ENCODE results near the gene CACNA1H.

The CACNA1H gene

GRCh38 chr16:1123525-1124230 is 29.2 kb upstream of the CACNA1H start:
- no peak overlapping the region for H2BK5ac ChIP-seq (ENCODE audit: low read depth, low read length, poor library complexity, severe bottlenecking)
- H3K4me1 ChIP-seq (ENCODE audit: control insufficient read depth, insufficient read depth, low read depth, low read length): no peaks in the 10 kb centered on the region
- peaks cover 0 to 2% of the 10 kb centered on the region in 2 experiments for H3K36me3 ChIP-seq (ENCODE audit: control insufficient read depth in 1 of 2, insufficient read depth in 2 of 2, low read depth in 1 of 2, low read length in 2 of 2)
- no peak overlapping the region for H2BK12ac ChIP-seq (ENCODE audit: low read length in 2 of 2)
- no peaks in the 10 kb centered on the region for H3K79me1 ChIP-seq (replicated peaks; ENCODE audit: low read length, poor library complexity, severe bottlenecking)
- H3K27ac ChIP-seq (ENCODE audit: low read length, poor library complexity, severe bottlenecking): no peak overlapping the region
- WGBS: 68% methylated on average over 17 of the region's 21 CpGs
- no peak overlapping the region for H4K91ac ChIP-seq (ENCODE audit: low read length)
- no peak overlapping the region for H2AFZ ChIP-seq (ENCODE audit: low read depth, low read length)
- H3K4ac ChIP-seq (ENCODE audit: low read depth in 1 of 2, low read length in 2 of 2): no peak overlapping the region
- H3K9me3 ChIP-seq (ENCODE audit: control insufficient read depth, low read length): no peaks in the 10 kb centered on the region
- peaks cover 13 to 50% of the 10 kb centered on the region in 2 experiments for H3K27me3 ChIP-seq (ENCODE audit: control insufficient read depth in 1 of 2, insufficient read depth in 1 of 2, low read length in 2 of 2)
- H2BK15ac ChIP-seq (ENCODE audit: low read depth, poor library complexity, severe bottlenecking): no peak overlapping the region
- H3K9ac ChIP-seq (ENCODE audit: low read length): no peak overlapping the region
- H2BK120ac ChIP-seq (ENCODE audit: low read depth, low read length): no peak overlapping the region
- no peak overlapping the region for H3K14ac ChIP-seq (ENCODE audit: low read length in 2 of 2)
- no peak overlapping the region for H3K4me2 ChIP-seq (ENCODE audit: low read length, poor library complexity, severe bottlenecking)
- no peak overlapping the region for H3K23ac ChIP-seq (ENCODE audit: low read length in 2 of 2)
- H4K8ac ChIP-seq (ENCODE audit: low read length): no peak overlapping the region
- H2AK5ac ChIP-seq (ENCODE audit: low read length, severe bottlenecking): no peak overlapping the region
- DNase-seq: no peak
- H3K4me3 ChIP-seq (ENCODE audit: insufficient read depth in 1 of 2, low read depth in 1 of 2, low read length in 2 of 2): no peak overlapping the region
- no peak overlapping the region for H3K18ac ChIP-seq (ENCODE audit: low read depth in 1 of 2, low read length in 2 of 2)

GRCh38 chr16:1124291-1124690 is 28.6 kb upstream of the CACNA1H start:
- H3K4me3 ChIP-seq (ENCODE audit: insufficient read depth in 1 of 2, low read depth in 1 of 2, low read length in 2 of 2): no peak overlapping the region
- H3K27me3 ChIP-seq (ENCODE audit: control insufficient read depth in 1 of 2, insufficient read depth in 1 of 2, low read length in 2 of 2): peaks cover 10 to 43% of the 10 kb centered on the region in 2 experiments
- no peak overlapping the region for H2AFZ ChIP-seq (ENCODE audit: low read depth, low read length)
- no peak overlapping the region for H4K8ac ChIP-seq (ENCODE audit: low read length)
- 87% methylated on average over 18 of the region's 18 CpGs for WGBS
- no peak overlapping the region for H2BK15ac ChIP-seq (ENCODE audit: low read depth, poor library complexity, severe bottlenecking)
- H4K91ac ChIP-seq (ENCODE audit: low read length): no peak overlapping the region
- H2AK5ac ChIP-seq (ENCODE audit: low read length, severe bottlenecking): no peak overlapping the region
- no peak overlapping the region for H3K9ac ChIP-seq (ENCODE audit: low read length)
- H3K4me1 ChIP-seq (ENCODE audit: control insufficient read depth, insufficient read depth, low read depth, low read length): no peaks in the 10 kb centered on the region
- no peak overlapping the region for H3K27ac ChIP-seq (ENCODE audit: low read length, poor library complexity, severe bottlenecking)
- H3K9me3 ChIP-seq (ENCODE audit: control insufficient read depth, low read length): no peaks in the 10 kb centered on the region
- DNase-seq: no peak
- H3K23ac ChIP-seq (ENCODE audit: low read length in 2 of 2): no peak overlapping the region
- no peak overlapping the region for H3K4ac ChIP-seq (ENCODE audit: low read depth in 1 of 2, low read length in 2 of 2)
- H2BK120ac ChIP-seq (ENCODE audit: low read depth, low read length): no peak overlapping the region
- H2BK12ac ChIP-seq (ENCODE audit: low read length in 2 of 2): no peak overlapping the region
- H3K14ac ChIP-seq (ENCODE audit: low read length in 2 of 2): no peak overlapping the region
- peaks cover 0 to 2% of the 10 kb centered on the region in 2 experiments for H3K36me3 ChIP-seq (ENCODE audit: control insufficient read depth in 1 of 2, insufficient read depth in 2 of 2, low read depth in 1 of 2, low read length in 2 of 2)
- no peak overlapping the region for H3K4me2 ChIP-seq (ENCODE audit: low read length, poor library complexity, severe bottlenecking)
- no peak overlapping the region for H3K18ac ChIP-seq (ENCODE audit: low read depth in 1 of 2, low read length in 2 of 2)
- H2BK5ac ChIP-seq (ENCODE audit: low read depth, low read length, poor library complexity, severe bottlenecking): no peak overlapping the region
- H3K79me1 ChIP-seq (replicated peaks; ENCODE audit: low read length, poor library complexity, severe bottlenecking): no peaks in the 10 kb centered on the region

GRCh38 chr16:1124795-1125194 is 28.1 kb upstream of the CACNA1H start:
- Histone ChIP-seq H3K9ac (ENCODE audit: low read length) (no peak overlapping the region), H3K18ac (ENCODE audit: low read depth in 1 of 2, low read length in 2 of 2) (no peak overlapping the region), H2BK12ac (ENCODE audit: low read length in 2 of 2) (no peak overlapping the region), H4K8ac (ENCODE audit: low read length) (no peak overlapping the region), H3K4me1 (ENCODE audit: control insufficient read depth, insufficient read depth, low read depth, low read length) (no peaks in the 10 kb centered on the region), H4K91ac (ENCODE audit: low read length) (no peak overlapping the region), H2BK120ac (ENCODE audit: low read depth, low read length) (no peak overlapping the region), H3K23ac (ENCODE audit: low read length in 2 of 2) (no peak overlapping the region), H3K79me1 (replicated peaks; ENCODE audit: low read length, poor library complexity, severe bottlenecking) (no peaks in the 10 kb centered on the region), H3K27me3 (ENCODE audit: control insufficient read depth in 1 of 2, insufficient read depth in 1 of 2, low read length in 2 of 2) (peaks cover 9 to 39% of the 10 kb centered on the region in 2 experiments), H3K4me3 (ENCODE audit: insufficient read depth in 1 of 2, low read depth in 1 of 2, low read length in 2 of 2) (no peak overlapping the region), H3K27ac (ENCODE audit: low read length, poor library complexity, severe bottlenecking) (no peak overlapping the region), H2BK5ac (ENCODE audit: low read depth, low read length, poor library complexity, severe bottlenecking) (no peak overlapping the region), H2BK15ac (ENCODE audit: low read depth, poor library complexity, severe bottlenecking) (no peak overlapping the region), H3K36me3 (ENCODE audit: control insufficient read depth in 1 of 2, insufficient read depth in 2 of 2, low read depth in 1 of 2, low read length in 2 of 2) (peaks cover 0 to 3% of the 10 kb centered on the region in 2 experiments), H3K4ac (ENCODE audit: low read depth in 1 of 2, low read length in 2 of 2) (no peak overlapping the region), H2AFZ (ENCODE audit: low read depth, low read length) (no peak overlapping the region), H3K14ac (ENCODE audit: low read length in 2 of 2) (no peak overlapping the region), H3K4me2 (ENCODE audit: low read length, poor library complexity, severe bottlenecking) (no peak overlapping the region), H2AK5ac (ENCODE audit: low read length, severe bottlenecking) (no peak overlapping the region), H3K9me3 (ENCODE audit: control insufficient read depth, low read length) (no peaks in the 10 kb centered on the region)
- no peak for DNase-seq
- 86% methylated on average over 11 of the region's 11 CpGs for WGBS

- Histone ChIP-seq H3K9me3 (ENCODE audit: control insufficient read depth, low read length) (no peaks in the 10 kb centered on the region), H3K27ac (ENCODE audit: low read length, poor library complexity, severe bottlenecking) (no peak overlapping the region), H3K9ac (ENCODE audit: low read length) (no peak overlapping the region), H3K4me2 (ENCODE audit: low read length, poor library complexity, severe bottlenecking) (no peak overlapping the region), H3K4me3 (ENCODE audit: insufficient read depth in 1 of 2, low read depth in 1 of 2, low read length in 2 of 2) (no peak overlapping the region), H3K14ac (ENCODE audit: low read length in 2 of 2) (no peak overlapping the region), H2AFZ (ENCODE audit: low read depth, low read length) (no peak overlapping the region), H2AK5ac (ENCODE audit: low read length, severe bottlenecking) (no peak overlapping the region), H3K36me3 (ENCODE audit: control insufficient read depth in 1 of 2, insufficient read depth in 2 of 2, low read depth in 1 of 2, low read length in 2 of 2) (peaks cover 0 to 4% of the 10 kb centered on the region in 2 experiments), H3K23ac (ENCODE audit: low read length in 2 of 2) (no peak overlapping the region), H3K18ac (ENCODE audit: low read depth in 1 of 2, low read length in 2 of 2) (no peak overlapping the region), H3K4me1 (ENCODE audit: control insufficient read depth, insufficient read depth, low read depth, low read length) (no peaks in the 10 kb centered on the region), H2BK15ac (ENCODE audit: low read depth, poor library complexity, severe bottlenecking) (no peak overlapping the region), H3K79me1 (replicated peaks; ENCODE audit: low read length, poor library complexity, severe bottlenecking) (no peaks in the 10 kb centered on the region), H2BK12ac (ENCODE audit: low read length in 2 of 2) (no peak overlapping the region), H3K4ac (ENCODE audit: low read depth in 1 of 2, low read length in 2 of 2) (no peak overlapping the region), H2BK120ac (ENCODE audit: low read depth, low read length) (no peak overlapping the region), H4K8ac (ENCODE audit: low read length) (no peak overlapping the region), H4K91ac (ENCODE audit: low read length) (peak overlapping the region; percentile 32), H3K27me3 (ENCODE audit: control insufficient read depth in 1 of 2, insufficient read depth in 1 of 2, low read length in 2 of 2) (peaks cover 9 to 35% of the 10 kb centered on the region in 2 experiments), H2BK5ac (ENCODE audit: low read depth, low read length, poor library complexity, severe bottlenecking) (no peak overlapping the region)
- no peak for DNase-seq
- 80% methylated on average over 18 of the region's 18 CpGs for WGBS
Measured at GRCh38 chr16:1125471-1125870, 27.4 kb upstream of the CACNA1H start.
